Measurements from ENCODE around the gene MAP7D1.
"Not testable (repeated sequence)": the region's sequence is repeated elsewhere in the genome, so short reads cannot be mapped to it uniquely, and the experiment has no call there.

MAP7D1 gene

DNA sequence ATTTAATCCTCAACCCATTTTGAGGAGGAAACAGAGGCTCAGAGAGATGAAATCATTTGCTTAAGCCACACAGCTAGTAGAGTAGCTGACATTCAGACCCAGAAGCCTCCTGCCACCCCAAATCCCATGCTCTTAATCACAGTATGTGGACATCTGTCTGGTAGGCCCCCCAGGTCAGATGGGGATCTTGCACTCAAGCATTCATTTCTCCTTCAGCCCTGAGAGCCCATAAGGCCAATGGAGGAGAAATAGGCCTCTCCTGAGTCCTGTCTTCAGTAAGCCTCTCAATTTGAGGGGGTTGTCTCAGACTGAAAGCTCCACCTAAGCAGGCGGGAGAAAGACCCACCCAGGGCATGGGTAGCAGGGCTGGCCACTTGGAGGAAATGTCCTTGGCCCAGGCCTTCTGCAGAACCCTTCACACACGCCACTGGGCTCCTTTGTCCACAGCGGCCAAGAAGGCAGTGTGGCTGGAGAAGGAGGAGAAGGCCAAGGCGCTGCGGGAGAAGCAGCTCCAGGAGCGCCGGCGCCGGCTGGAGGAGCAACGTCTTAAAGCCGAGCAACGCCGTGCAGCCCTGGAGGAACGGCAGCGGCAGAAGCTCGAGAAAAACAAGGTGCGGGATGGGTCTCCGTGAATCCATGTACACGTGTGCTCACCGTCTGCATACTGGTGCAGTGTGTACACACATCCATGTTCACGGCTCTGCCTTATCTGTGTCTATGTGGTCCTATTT is 16.2 kb downstream of the MAP7D1 start:
- FAIRE-seq: no peak

DNA sequence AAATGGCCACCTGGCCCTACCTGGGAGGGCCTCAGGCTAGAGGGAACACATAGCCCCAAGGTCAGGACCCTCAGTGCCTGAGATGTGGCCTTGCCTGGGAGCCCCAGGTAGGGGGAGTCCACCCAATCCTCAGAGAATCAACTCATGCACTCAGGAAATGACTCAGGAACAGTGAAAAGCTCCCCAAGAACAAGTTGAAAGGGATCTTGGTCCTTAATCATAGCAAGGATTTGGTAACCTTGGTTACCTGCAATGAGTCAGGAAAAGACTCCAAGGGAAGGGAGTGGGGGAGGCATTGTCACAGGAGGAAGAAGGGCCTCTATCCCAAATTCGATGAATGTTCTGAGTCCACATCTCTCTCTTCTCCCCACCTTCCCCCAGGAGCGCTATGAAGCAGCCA is 17.0 kb downstream of the MAP7D1 start:
- FAIRE-seq: no peak

DNA sequence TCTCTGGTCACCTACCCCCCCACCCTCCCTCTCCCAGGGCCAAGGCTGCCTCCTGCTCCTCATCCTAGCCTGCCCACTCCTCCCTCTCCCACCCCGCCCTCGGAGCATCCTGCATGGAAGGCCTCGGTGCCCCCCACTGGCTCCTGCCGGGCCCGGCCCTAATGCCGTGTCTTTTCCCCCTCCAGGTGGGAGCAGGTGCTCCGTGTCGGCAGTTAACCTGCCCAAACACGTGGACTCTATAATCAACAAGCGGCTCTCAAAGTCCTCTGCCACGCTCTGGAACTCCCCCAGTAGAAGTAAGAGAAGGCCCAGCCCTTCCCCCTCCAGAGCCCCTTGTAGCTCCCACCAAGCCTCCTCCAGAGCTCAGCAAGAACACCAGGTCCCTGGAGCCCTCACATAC is 18.8 kb downstream of the MAP7D1 start:
- FAIRE-seq: no peak

DNA sequence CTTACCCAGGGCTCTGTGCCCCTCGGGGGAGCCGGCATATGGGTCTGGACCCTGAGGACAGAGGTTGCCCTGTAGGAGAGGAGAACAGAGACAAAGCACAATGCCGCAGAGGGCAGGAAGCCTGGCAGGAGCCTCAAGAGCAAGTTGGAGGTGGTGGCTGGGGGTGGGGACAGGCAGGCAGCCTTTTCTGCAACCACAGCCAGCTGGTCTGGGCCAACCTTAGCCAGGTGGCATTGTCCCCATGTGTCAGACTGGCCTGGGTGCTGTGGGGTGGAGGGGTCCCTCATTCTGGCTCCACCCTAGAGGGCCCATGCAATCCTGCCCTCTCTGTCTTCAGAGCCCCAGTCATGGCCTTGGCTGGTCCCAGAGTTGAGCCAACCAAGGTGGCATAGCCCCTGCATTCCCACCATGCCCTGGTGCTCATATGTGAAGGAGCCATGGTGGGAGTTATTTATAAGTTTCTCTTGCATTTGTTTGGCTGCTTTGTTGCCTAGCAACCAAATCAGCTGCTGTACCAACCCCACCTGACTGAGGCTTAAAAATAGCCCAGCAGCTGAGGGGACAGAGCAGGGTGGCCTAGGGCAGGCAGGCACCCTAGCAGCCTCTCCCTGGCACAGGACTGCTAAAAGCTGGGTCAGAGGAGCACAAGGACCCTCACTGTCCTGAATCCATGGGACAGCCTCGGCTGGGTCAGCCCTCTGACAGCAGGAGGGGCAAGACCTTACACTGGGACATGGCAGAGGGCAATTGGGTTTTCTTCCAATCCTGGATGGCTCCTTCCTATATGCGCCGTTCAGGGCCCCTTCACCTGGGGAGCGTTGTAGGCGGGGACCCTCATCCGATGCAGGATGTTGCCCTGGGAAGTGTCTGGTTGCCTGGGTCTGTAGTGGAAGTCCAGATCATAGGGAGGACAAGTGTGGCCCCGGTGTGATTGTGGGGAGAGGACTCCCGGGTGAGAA is 19.5 kb downstream of the MAP7D1 start:
- FAIRE-seq: no peak

DNA sequence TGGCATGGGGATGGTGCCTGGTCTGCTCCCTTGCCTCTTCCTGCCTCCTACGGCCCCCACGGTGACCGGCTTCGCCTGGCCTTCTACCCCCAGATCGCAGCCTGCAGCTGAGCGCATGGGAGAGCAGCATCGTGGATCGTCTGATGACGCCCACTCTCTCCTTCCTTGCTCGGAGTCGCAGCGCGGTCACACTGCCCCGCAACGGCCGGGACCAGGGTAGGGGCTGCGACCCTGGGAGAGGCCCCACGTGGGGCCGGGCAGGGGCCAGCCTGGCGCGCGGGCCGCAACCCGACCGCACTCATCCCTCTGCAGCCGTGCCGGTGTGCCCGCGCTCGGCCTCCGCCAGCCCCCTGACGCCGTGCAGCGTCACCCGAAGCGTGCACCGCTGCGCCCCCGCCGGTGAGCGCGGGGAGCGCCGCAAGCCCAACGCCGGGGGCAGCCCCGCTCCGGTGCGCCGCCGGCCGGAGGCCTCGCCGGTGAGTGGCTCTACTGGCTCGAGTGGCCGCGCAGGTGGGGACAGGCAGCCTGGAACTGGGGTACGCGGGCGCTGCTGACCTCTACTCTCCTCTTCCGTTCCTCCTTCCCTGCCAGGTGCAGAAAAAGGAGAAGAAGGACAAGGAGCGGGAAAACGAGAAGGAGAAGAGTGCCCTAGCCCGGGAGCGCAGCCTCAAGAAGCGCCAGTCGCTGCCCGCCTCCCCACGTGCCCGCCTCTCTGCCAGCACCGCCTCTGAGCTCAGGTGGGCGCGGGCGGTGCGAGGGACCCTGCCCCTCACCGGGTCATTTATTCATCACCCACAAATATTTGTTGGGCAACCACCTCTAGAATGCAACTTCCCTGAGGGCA is 20.4 kb downstream of the MAP7D1 start:
- FAIRE-seq: no peak

DNA sequence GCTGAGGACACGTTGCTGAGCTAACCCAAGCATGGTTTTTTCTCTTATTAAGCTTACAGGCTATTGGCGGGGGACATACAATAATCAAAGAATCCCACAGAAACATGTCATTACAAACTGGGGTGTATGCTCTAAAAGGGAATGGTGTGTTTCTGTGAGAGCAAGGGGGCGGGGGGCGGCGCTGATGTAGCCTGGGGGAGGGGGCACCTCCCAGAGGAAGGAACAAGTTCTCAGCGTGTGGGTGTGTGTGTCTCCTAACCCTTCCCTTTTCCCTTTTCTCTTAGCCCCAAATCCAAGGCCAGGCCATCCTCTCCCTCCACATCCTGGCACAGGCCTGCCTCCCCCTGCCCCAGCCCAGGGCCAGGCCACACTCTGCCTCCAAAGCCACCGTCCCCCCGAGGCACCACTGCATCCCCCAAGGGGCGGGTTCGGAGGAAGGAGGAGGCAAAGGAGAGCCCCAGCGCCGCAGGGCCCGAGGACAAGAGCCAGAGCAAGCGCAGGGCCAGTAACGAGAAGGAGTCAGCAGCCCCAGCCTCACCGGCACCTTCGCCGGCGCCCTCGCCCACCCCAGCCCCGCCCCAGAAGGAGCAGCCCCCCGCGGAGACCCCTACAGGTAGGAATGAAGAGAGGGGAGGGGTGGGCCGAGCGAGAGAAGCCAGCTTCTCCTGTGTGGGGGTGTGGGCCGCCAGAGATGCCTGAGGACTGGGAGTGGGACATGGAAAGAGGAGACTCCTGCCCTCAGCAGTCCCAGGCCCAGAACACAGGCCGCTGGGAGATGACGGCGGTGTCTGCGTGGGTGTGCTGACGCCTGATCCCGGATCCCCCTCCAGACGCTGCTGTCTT is 21.9 kb downstream of the MAP7D1 start:
- no peak for FAIRE-seq

DNA sequence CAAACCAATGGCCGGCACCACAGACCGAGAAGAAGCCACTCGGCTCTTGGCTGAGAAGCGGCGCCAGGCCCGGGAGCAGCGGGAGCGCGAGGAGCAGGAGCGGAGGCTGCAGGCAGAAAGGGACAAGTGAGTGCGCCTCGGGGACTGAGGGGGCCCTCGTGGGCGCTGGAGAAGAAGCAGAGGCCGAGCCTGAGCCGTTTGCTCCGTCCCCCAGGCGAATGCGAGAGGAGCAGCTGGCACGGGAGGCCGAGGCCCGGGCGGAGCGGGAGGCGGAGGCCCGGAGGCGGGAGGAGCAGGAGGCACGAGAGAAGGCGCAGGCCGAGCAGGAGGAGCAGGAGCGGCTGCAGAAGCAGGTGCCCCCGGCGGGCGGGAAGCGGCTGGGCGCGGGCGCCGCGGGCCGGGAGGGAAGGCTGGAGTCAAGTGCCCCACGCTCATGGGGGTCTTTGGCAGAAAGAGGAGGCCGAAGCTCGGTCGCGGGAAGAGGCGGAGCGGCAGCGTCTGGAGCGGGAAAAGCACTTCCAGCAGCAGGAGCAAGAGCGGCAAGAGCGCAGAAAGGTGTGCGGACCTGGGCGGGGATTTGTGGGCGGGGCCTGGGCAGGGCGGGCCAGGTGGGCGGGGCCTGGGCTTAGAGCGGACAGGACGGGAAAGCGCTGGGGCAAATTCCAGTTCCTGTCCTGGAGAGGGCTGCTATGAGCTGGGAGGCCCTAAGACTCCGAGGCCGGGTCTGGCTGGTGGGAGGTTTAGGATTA is 22.7 kb downstream of the MAP7D1 start:
- FAIRE-seq: no peak

DNA sequence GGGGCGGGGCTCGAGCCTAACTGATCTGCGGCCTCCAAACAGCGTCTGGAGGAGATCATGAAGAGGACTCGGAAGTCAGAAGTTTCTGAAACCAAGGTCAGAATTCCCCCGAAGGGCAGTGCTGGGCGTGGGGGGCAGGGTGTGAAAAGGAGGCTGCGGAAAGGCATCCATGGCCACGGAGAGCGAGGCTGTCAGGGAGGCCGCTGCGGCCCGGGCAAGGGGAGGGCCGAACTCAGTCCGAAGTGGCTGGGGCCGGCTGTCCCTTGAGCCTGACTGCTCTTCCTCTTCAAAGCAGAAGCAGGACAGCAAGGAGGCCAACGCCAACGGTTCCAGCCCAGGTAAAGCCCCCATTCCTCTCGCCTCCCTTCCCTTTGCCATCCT is 23.2 kb downstream of the MAP7D1 start:
- no peak for FAIRE-seq

DNA sequence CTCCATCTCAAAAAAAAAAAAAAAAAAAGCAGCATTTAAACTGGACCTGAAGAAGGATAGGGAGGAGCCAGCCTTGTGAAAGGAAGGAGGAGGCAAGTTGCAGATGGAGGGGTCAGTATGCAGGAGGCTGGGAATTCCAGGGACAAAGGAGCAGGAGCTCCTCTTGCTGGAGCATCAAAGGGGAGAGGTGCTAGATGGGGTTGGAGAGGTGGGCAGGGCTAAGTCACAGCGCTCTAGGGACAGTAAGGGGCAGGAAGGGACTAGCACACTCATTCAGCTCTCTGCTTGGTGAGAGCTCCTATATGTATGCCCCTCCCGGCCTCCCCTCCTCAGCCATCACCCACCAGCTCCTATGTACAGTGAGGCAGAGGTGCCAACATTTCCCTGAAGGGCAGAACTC is 26.8 kb downstream of the MAP7D1 start:
- no peak for FAIRE-seq

DNA sequence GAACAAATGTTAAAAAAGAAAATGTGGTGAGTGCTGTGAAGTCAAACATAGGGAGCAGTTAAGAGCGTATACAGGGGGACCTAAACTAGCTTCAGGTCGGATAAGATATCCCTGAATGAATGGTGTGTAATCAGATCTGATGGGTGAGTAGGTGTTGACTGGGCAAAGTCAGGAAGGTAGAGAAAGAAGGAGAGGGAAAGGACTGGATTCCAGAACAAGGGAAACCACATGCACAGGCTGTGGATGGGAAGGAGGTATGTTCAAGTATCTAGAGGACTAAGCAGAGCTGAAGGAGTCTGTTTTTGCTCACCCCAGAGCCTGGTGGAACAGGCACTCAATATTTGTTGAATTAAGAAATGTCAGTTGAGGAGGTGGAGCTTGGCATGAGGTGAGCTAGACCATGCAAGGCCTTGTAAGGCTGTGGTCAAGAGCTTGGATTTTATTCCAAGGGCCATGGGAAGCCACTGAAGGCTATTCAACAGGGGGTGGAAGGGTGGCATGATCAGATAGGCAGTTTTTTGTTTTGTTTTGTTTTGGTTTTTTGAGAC is 27.4 kb downstream of the MAP7D1 start:
- peak; percentile 35 for FAIRE-seq

DNA sequence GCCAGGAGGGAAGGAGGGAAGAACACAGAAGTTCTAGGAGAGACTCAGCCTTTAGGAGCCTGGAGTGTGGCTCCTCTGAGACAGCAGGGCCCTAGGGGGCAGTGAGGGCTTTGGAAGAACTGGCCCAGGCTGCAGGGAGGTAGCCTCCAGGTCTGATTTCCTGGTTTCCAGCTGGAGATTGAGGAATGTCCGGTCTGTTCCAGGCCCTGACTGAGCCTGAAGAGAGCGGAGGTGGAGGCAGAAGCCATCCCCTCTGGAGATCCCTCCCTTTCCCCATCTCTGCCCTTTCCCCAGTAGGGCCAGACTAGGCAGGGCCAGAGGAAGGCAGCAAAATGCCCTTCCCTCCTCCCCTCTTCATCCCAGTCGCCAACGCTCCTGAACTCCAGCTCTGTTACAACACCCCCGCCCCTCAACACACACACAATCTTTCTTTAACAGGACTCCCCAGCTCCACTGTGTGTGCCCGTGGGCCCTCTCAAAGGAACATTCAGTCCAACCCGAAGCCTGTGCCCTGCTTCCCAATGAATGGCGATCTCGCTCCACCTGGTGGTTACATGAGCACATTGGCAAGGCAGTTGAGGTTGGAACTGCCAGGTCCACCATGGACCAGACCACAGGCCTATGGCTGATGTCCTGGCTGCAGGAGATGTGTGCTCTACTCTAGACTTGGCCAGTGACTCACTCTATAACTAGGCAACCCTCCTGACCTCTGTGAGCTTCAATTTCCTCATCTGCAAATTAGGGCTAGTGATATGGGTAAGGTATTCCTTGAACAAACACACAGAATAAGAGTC is 32.0 kb downstream of the MAP7D1 start:
- FAIRE-seq: peak; percentile 97

DNA sequence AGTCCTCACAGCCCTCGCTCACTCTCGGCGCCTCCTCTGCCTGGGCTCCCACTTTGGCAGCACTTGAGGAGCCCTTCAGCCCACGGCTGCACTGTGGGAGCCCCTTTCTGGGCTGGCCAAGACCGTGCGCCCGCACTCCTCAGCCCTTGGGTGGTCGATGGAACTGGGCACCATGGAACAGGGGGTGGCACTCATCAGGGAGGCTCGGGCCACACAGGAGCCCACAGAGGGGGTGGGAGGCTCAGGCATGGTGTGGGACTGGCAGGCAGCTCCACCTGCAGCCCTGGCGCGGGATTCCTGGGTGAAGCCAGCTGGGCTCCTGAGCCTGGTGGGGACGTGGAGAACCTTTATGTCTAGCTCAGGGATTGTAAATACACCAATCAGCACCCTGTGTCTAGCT is 40.8 kb downstream of the MAP7D1 start:
- not testable (repeated sequence) for FAIRE-seq

DNA sequence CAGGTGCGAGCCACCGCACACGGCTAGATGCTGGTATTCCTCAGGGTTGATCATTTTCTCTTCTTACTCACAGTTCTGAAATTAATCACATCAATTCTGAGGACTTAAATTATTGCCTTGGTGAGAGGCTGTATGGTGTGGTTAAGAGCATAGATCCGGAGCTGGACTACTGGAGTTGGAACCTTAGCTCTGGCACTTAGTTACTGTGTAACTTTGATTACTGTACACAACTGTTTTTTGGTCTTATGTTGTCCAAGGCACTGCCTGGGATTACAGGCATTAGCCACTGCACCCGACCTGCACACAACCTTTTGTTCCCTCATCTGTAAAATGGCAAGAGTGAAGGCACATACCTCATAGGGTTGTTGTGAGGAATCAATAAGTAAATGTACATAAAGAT is 42.7 kb downstream of the MAP7D1 start:
- no peak for FAIRE-seq

DNA sequence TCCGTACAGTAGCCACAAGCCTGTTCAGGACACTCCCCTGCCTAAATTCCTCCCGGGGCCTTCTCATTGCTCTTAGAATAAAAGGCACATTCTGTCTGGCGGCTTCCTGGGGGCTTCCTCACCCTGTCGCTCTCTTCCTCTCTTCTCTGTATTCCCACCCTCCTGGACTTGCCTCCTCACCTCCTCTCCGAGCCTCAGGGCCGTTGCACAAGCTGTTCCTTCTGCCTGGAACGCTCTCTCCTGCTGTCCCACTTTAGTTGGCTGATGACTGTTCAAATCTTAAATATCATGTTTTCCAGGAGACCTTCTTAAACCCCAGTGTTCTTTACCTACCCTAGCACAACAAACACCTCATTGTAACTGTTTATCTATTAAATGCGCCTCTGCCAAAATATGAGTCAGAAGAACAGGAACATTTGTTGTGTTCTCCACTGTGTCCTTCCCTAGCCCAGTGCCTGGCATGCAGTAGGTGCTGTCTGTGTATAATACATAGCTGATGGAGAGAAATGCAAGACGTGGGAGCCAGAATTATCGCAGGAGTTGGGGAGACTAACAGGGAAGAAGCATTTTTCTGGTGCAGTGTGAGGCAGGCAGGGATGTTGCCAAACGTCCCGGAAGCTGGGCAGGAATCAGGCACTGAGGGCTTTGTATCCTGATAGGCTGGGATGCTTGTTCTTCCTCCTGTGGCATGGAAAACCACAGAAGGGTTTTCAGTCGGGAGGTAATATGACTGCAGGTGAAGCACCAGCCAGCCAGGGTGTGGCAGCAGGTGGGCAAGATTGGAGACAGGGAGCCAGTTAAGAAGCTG is 44.2 kb downstream of the MAP7D1 start:
- FAIRE-seq: no peak

DNA sequence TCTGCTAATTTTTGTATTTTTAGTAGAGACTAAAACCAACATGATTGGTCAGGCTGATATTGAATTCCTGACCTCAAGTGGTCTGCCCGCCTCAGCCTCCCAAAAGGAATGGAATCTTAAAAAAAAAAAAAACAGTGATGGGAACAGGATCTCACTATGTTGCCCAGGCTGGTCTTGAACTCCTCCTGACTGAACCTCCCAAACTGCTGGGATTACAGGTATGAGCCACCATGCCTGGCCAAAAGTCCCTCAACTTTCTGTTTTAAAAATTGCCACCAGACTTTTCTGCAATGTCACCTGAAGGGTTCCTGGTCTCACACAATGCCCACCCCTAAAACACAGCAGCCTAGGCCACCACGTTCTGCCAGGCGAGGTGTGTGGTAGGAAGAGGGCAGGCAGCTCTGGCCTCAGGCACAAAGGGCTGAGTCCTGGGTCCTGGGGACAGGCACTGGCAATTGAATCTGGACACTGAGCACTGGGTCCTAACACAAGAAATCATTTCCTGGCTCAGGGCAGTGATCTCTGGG is 47.1 kb downstream of the MAP7D1 start:
- FAIRE-seq: no peak

DNA sequence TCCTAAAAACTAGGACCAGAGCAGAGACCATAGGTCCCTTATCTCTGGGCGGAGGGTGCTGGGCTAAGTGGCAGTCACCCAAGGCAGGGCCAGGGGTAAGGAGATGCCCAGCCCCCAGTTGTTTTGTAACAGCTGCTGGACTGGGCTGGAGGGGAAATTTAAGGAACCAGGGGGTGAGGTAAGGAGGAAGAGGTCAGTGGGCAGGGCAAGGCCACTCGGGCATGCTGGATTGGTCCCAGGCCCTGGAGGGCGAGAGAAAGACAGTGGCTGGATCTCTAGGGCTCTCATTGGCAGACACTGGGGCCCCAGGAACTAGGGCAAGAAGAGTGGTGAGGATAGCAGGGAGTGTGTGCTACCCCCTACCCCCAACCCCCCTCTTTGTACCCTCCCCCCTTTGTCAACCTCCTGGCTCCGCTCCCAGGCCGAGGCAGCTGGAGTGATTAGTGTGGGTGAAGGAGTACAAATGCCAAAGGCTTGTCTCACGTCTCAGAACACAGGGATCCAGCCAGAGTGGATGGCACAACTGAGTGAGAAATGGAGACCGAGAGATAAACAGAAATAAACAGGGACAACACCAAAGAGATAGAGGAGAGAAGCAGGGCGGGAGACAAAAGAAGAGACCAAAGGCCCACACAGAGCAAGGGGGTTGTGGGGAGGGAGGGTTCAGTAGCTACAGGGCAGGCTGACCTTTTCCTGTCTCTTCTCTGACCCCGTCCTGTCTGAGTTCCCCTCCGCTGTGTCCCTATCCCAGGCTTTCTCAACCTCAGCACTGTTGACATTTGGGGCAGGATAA is 47.8 kb downstream of the MAP7D1 start:
- FAIRE-seq: no peak

DNA sequence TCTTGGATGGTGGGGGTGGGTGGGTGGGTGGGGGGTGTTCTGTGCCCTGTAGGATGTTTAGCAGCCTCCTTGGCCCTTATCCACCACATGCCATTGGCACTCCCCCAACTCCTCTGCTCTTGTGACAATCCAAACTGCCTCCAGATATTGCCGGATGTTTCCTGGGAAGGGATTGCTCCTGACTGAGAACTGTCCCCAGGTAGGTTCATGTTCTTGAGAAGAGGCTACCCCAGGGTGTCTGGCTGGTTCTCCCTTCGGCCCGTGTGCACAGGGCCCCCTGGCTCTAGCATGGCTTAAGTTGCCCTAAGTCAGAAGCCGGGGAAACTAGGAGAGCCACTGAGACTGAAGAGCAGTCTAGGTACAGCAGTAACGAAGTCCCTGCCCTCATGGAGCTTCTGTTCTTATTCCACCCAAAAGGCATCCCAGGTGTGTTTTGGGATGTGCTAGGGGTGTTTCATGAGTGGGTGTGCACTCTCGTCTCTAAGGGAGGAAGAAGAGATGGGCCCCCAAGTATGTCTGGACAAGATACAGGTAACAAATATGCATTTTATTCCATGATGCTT is 48.5 kb downstream of the MAP7D1 start:
- FAIRE-seq: no peak

DNA sequence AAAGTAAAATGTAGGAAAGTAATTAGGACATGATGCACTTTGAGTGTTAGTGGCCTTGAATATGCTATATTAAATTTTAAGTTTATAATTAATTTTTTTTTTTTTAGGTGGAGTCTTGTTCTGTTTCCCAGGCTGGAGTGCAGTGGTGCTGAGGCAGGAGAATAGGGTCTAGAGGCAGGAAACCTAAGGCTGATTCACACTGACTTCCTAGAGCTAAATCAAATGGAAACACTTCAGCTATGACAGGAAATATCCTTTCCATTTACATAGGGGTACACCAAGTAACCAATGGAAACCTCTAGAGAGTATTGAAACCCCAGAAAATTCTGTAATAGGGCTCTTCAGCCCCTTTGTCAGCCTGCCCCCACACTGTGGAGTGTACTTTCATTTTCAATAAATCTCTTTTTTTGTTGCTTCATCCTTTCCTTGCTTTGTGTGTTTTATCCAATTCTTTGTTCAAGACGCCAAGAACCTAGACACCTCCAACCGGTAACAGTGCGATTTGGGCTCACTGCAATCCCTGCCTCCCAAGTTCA is 50.4 kb downstream of the MAP7D1 start:
- FAIRE-seq: no peak
